Endothelial cell of umbilical vein (primary cell): ENCODE results near the gene AUTS2.

ENCODE experiments used
- JUN ChIP-seq: IDR thresholded peaks from 2 replicates; pipeline ENCODE4 v1.6.1; 2011; ENCODE audit warnings: borderline replicate concordance, low read depth; ENCODE audit not compliant: insufficient read length, insufficient read depth
- MYC ChIP-seq: IDR thresholded peaks from one replicate; pipeline ENCODE4 v1.6.1; 2011; ENCODE audit warnings: mild to moderate bottlenecking, low read depth, low read length
- POLR2A ChIP-seq: IDR thresholded peaks from 2 replicates; pipeline ENCODE4 v1.6.1; 2012; ENCODE audit warnings: low read depth, mild to moderate bottlenecking, control low read depth, low read length
- POLR2AphosphoS5 ChIP-seq: IDR thresholded peaks from 2 replicates; pipeline ENCODE4 v1.6.1; 2012; ENCODE audit warnings: low read depth, mild to moderate bottlenecking, control low read depth, low read length, moderate library complexity; ENCODE audit not compliant: insufficient read depth
- TF ChIP-seq, protein P1 (sequence below): IDR thresholded peaks from 2 replicates; pipeline ENCODE4 v1.6.1; 2011; ENCODE audit not compliant: insufficient read depth, insufficient read length
- TF ChIP-seq, protein P2 (sequence below), 2 donors: IDR thresholded peaks; 1 replicate in 1 of 2; 2 replicates in 1 of 2; pipeline ENCODE4 v1.5.1; 2011; ENCODE audit warnings: low read length in 2 of 2, mild to moderate bottlenecking in 2 of 2, moderate library complexity in 2 of 2, control low read depth in 1 of 2, inconsistent platforms in 1 of 2, low read depth in 1 of 2; ENCODE audit not compliant: insufficient read depth in 1 of 2; ENCODE audit errors: extremely low read depth in 1 of 2

DNA sequence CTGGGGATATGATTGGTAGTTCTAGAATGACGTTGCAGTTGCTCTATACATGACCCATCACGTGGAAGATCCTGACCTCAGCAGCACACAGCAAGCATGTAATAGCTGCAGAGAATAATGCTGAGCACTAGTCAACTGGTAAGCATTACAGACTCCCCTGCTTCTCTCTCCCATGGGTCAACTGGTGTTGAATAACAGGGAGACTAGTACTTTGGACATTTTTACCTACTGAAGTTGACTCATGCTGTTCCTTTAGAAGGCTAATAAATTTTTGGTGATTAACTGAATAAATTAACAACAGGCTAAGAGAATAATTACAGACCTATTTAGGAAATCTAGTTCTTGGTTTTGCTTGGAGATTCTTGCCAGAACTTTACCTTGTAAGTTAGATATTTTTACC lies 234.1 kb downstream of the AUTS2 start:
- TF ChIP-seq, protein P1, sequence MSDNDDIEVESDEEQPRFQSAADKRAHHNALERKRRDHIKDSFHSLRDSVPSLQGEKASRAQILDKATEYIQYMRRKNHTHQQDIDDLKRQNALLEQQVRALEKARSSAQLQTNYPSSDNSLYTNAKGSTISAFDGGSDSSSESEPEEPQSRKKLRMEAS: no peak
- TF ChIP-seq, protein P2, sequence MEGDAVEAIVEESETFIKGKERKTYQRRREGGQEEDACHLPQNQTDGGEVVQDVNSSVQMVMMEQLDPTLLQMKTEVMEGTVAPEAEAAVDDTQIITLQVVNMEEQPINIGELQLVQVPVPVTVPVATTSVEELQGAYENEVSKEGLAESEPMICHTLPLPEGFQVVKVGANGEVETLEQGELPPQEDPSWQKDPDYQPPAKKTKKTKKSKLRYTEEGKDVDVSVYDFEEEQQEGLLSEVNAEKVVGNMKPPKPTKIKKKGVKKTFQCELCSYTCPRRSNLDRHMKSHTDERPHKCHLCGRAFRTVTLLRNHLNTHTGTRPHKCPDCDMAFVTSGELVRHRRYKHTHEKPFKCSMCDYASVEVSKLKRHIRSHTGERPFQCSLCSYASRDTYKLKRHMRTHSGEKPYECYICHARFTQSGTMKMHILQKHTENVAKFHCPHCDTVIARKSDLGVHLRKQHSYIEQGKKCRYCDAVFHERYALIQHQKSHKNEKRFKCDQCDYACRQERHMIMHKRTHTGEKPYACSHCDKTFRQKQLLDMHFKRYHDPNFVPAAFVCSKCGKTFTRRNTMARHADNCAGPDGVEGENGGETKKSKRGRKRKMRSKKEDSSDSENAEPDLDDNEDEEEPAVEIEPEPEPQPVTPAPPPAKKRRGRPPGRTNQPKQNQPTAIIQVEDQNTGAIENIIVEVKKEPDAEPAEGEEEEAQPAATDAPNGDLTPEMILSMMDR (IDR thresholded peaks at IDR 0.05; ENCODE audit: extremely low read depth in 1 of 2, insufficient read depth in 1 of 2, low read depth in 1 of 2, low read length in 2 of 2): no peak
- TF ChIP-seq POLR2A: no peak
- TF ChIP-seq POLR2AphosphoS5: no peak
- TF ChIP-seq JUN: no peak
- no peak for TF ChIP-seq MYC
